MM.1S (cell line): ENCODE results near the gene ZNF484.
"Not testable (repeated sequence)": the region's sequence is repeated elsewhere in the genome, so short reads cannot be mapped to it uniquely, and the experiment has no call there.

Experiments used
- DNase-seq: peaks from one replicate; pipeline ENCODE4 v3.0.0-alpha.2; 2015
- H2AFZ ChIP-seq: fragments of 300-600 bp; sonication (generic); 2 replicates; pipeline ENCODE4 v1.6.0; 2016; ENCODE audit warnings: antibody characterized with exemption, low read length
- H3F3A ChIP-seq: fragments of 300-600 bp; sonication (generic); 2 replicates; pipeline ENCODE4 v1.6.1; 2016; ENCODE audit warnings: mild to moderate bottlenecking, antibody characterized with exemption, low read length, moderate library complexity, mixed read lengths; ENCODE audit not compliant: insufficient read depth
- H3K27ac ChIP-seq: fragments of 300-600 bp; sonication (generic); 2 replicates; pipeline ENCODE4 v1.5.1; 2016; ENCODE audit warnings: mild to moderate bottlenecking, low read length
- H3K27me3 ChIP-seq: fragments of 300-600 bp; sonication (generic); replicated peaks from 2 replicates; pipeline ENCODE4 v1.6.0; 2016; ENCODE audit warnings: low read length; ENCODE audit not compliant: insufficient read depth
- H3K36me3 ChIP-seq: fragments of 300-600 bp; sonication (generic); replicated peaks from 2 replicates; pipeline ENCODE4 v1.6.1; 2016; ENCODE audit warnings: mild to moderate bottlenecking, low read length, mixed read lengths; ENCODE audit not compliant: insufficient read depth
- H3K4me1 ChIP-seq: fragments of 300-600 bp; sonication (generic); 2 replicates; pipeline ENCODE4 v1.6.1; 2016; ENCODE audit warnings: low read length, mixed read lengths
- H3K4me2 ChIP-seq: fragments of 300-600 bp; sonication (generic); 2 replicates; pipeline ENCODE4 v1.6.0; 2016; ENCODE audit warnings: low read depth, low read length
- H3K4me3 ChIP-seq: fragments of 300-600 bp; sonication (generic); 2 replicates; pipeline ENCODE4 v1.5.1; 2016; ENCODE audit warnings: low read length, mixed read lengths
- H3K79me2 ChIP-seq: fragments of 300-600 bp; sonication (generic); 2 replicates; pipeline ENCODE4 v1.6.1; 2016; ENCODE audit warnings: mixed run types, low read length, mixed read lengths
- H3K9ac ChIP-seq: fragments of 300-600 bp; sonication (generic); 2 replicates; pipeline ENCODE4 v1.6.1; 2016; ENCODE audit warnings: low read length, mixed read lengths
- H3K9me2 ChIP-seq: fragments of 300-600 bp; sonication (generic); replicated peaks from 2 replicates; pipeline ENCODE4 v1.6.1; 2016; ENCODE audit warnings: mild to moderate bottlenecking, low read length, mixed read lengths; ENCODE audit not compliant: insufficient read depth
- H3K9me3 ChIP-seq: fragments of 300-600 bp; sonication (generic); replicated peaks from 2 replicates; pipeline ENCODE4 v1.6.1; 2016; ENCODE audit warnings: mild to moderate bottlenecking, low read length, mixed read lengths; ENCODE audit not compliant: insufficient read depth
- H4K20me1 ChIP-seq: fragments of 300-600 bp; sonication (generic); 2 replicates; pipeline ENCODE4 v1.6.1; 2016; ENCODE audit warnings: mild to moderate bottlenecking, low read length, moderate library complexity, mixed read lengths; ENCODE audit not compliant: insufficient read depth
- EZH2 ChIP-seq: fragments of 300-600 bp; sonication (generic); optimal IDR thresholded peaks from 2 replicates; pipeline ENCODE3; 2017; ENCODE audit warnings: low read depth, mild to moderate bottlenecking, antibody characterized with exemption, low read length, mixed read lengths
- EZH2phosphoT487 ChIP-seq: fragments of 300-600 bp; sonication (generic); IDR thresholded peaks from 2 replicates; pipeline ENCODE4 v1.6.1; 2018; ENCODE audit warnings: antibody characterized with exemption, low read length
- TF ChIP-seq, protein P1 (sequence below): fragments of 300-600 bp; sonication (generic); IDR thresholded peaks from 2 replicates; pipeline ENCODE4 v1.5.1; 2016; ENCODE audit warnings: antibody characterized with exemption, low read length, mixed read lengths

Gene ZNF484

GRCh38 chr9:92807031-92807756 is 70.6 kb downstream of the ZNF484 start:
- Histone ChIP-seq H3K4me1 (peaks cover 5% of the 10 kb centered on the region; the same call in 1 of the 2 replicates), H3K4me2 (peak overlapping the region; percentile 100), H3K36me3 (no peaks in the 10 kb centered on the region), H3F3A (peaks cover 4% of the 10 kb centered on the region; the same call in 1 of the 2 replicates), H3K9me2 (no peaks in the 10 kb centered on the region), H3K9ac (no peak overlapping the region), H4K20me1 (no peaks in the 10 kb centered on the region), H3K27ac (no peak overlapping the region), H3K9me3 (no peaks in the 10 kb centered on the region), H2AFZ (peak overlapping the region; percentile 74), H3K79me2 (no peaks in the 10 kb centered on the region), H3K4me3 (peak overlapping the region; percentile 77), H3K27me3 (peaks cover 24% of the 10 kb centered on the region)
- TF ChIP-seq, protein P1, sequence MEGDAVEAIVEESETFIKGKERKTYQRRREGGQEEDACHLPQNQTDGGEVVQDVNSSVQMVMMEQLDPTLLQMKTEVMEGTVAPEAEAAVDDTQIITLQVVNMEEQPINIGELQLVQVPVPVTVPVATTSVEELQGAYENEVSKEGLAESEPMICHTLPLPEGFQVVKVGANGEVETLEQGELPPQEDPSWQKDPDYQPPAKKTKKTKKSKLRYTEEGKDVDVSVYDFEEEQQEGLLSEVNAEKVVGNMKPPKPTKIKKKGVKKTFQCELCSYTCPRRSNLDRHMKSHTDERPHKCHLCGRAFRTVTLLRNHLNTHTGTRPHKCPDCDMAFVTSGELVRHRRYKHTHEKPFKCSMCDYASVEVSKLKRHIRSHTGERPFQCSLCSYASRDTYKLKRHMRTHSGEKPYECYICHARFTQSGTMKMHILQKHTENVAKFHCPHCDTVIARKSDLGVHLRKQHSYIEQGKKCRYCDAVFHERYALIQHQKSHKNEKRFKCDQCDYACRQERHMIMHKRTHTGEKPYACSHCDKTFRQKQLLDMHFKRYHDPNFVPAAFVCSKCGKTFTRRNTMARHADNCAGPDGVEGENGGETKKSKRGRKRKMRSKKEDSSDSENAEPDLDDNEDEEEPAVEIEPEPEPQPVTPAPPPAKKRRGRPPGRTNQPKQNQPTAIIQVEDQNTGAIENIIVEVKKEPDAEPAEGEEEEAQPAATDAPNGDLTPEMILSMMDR, result no peak
- no peak for TF ChIP-seq EZH2phosphoT487
- TF ChIP-seq EZH2, result no peak
- no peak for DNase-seq

GRCh38 chr9:92804727-92805126 is 73.1 kb downstream of the ZNF484 start:
- TF ChIP-seq EZH2 (no peak), EZH2phosphoT487 (no peak)
- TF ChIP-seq, protein P1, result no peak
- H3K4me1 ChIP-seq, result peaks cover 5% of the 10 kb centered on the region; the same call in 1 of the 2 replicates
- no peak overlapping the region for H3K9ac ChIP-seq
- H3K9me2 ChIP-seq, result no peaks in the 10 kb centered on the region
- no peak for DNase-seq
- no peak overlapping the region for H3K4me2 ChIP-seq
- H3K27me3 ChIP-seq, result peaks cover 11% of the 10 kb centered on the region
- H3K27ac ChIP-seq, result no peak overlapping the region
- H3K79me2 ChIP-seq, result no peaks in the 10 kb centered on the region
- no peak overlapping the region for H3K4me3 ChIP-seq
- H3K9me3 ChIP-seq, result no peaks in the 10 kb centered on the region
- H3K36me3 ChIP-seq, result no peaks in the 10 kb centered on the region
- peaks cover 4% of the 10 kb centered on the region; the same call in 1 of the 2 replicates for H3F3A ChIP-seq
- no peaks in the 10 kb centered on the region for H4K20me1 ChIP-seq
- H2AFZ ChIP-seq, result no peak overlapping the region

DNA sequence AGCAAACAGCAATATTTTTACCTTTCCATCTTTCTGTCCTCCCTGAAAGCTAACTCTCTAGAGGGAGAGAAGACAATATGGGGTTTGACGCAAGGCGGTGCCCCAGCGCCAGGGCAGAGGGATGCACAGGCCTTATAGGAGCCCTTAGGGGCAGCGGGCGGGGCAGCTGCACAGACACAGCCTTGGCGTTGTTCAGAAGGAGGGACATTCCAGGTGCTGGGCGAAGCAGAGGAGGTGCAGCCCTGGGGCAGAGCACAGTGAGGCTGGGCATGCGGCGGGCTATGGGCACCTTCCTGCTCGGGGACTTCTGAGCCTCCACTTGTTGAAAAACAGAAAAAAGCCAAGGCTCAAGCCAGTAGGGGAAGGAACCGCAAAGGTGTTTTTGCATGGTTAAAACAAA is 79.5 kb downstream of the ZNF484 start:
- Histone ChIP-seq H3K4me3 (no peak overlapping the region), H3K27ac (no peak overlapping the region), H3F3A (no peaks in the 10 kb centered on the region), H3K9ac (no peak overlapping the region), H3K36me3 (no peaks in the 10 kb centered on the region), H4K20me1 (no peaks in the 10 kb centered on the region), H3K4me1 (peaks cover 15% of the 10 kb centered on the region), H3K9me2 (no peaks in the 10 kb centered on the region), H3K27me3 (no peaks in the 10 kb centered on the region), H2AFZ (no peak overlapping the region), H3K79me2 (no peaks in the 10 kb centered on the region), H3K4me2 (no peak overlapping the region), H3K9me3 (no peaks in the 10 kb centered on the region)
- TF ChIP-seq EZH2phosphoT487 (no peak), EZH2 (no peak)
- TF ChIP-seq, protein P1, result no peak
- DNase-seq, result no peak

GRCh38 chr9:92796337-92796804 is 81.5 kb downstream of the ZNF484 start:
- H3K4me1 ChIP-seq, result peaks cover 15% of the 10 kb centered on the region
- DNase-seq, H3K4me3 ChIP-seq, H3K27me3 ChIP-seq, H3K36me3 ChIP-seq, H4K20me1 ChIP-seq, H3F3A ChIP-seq, H3K9me2 ChIP-seq, H3K9me3 ChIP-seq, H3K79me2 ChIP-seq, H3K9ac ChIP-seq: not testable (repeated sequence)
- H3K4me2 ChIP-seq, result peak overlapping the region; percentile 66
- peak overlapping the region; percentile 60; the same call in 1 of the 2 replicates for H3K27ac ChIP-seq
- peak overlapping the region; percentile 61 for H2AFZ ChIP-seq
